ENCODE measurements around the gene GATA3.

DNA sequence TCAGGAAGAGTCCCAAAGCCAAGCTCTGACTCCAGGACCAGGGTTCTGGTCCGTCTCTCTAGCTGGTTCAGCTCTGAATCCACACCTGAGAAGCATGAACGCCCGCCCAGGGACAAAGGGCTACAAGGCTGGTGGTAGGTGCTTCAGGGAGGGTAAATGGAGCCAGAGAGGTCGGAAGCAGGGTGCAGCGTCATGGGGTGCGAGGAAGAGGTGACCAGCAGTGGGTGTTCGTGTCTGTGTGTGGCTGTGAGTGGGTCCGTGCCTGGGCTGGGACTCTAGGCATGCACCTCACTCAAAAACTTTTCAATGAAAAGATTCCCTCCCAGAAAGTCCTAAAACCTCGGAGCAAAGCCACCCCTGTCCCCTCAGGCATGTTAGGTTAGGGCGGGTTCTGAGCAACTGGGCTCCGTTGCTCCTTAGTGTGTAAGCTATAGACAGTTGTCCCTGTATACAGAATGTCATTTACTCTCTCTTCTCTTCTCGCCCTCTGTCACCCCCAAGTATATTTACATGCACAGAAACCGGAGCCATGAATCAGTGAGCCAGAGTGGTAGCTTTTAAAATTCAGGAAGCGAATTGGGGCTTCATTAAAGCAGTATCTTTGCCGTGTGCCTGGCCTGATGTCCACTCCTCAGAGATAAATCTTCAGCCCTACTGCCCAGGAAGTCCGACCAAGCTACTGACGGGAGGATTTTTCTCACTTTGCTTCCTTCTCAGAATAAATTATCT lies 12.3 kb upstream of the GATA3 start:
- TF ChIP-seq ZFP36 (IDR thresholded peaks at IDR 0.05; ENCODE audit: low read depth, low read length, partially characterized antibody) (no peak), FOXM1 (IDR thresholded peaks at IDR 0.05; ENCODE audit: low read depth) (no peak), FOXM1 (CRISPR knock-in tag; IDR thresholded peaks at IDR 0.05; ENCODE audit: low read depth) (no peak), ZNF274 (IDR thresholded peaks at IDR 0.05; ENCODE audit: borderline replicate concordance, low read depth, low read length) (no peak), POLR2AphosphoS5 (IDR thresholded peaks at IDR 0.05; ENCODE audit: control insufficient read depth, insufficient read depth, low read depth, low read length) (no peak), RCOR1 (IDR thresholded peaks at IDR 0.05; ENCODE audit: borderline replicate concordance in 1 of 2, low read depth in 2 of 2, low read length in 2 of 2) (no peak), L3MBTL2 (IDR thresholded peaks at IDR 0.05) (no peak)
- TF ChIP-seq, protein P1, sequence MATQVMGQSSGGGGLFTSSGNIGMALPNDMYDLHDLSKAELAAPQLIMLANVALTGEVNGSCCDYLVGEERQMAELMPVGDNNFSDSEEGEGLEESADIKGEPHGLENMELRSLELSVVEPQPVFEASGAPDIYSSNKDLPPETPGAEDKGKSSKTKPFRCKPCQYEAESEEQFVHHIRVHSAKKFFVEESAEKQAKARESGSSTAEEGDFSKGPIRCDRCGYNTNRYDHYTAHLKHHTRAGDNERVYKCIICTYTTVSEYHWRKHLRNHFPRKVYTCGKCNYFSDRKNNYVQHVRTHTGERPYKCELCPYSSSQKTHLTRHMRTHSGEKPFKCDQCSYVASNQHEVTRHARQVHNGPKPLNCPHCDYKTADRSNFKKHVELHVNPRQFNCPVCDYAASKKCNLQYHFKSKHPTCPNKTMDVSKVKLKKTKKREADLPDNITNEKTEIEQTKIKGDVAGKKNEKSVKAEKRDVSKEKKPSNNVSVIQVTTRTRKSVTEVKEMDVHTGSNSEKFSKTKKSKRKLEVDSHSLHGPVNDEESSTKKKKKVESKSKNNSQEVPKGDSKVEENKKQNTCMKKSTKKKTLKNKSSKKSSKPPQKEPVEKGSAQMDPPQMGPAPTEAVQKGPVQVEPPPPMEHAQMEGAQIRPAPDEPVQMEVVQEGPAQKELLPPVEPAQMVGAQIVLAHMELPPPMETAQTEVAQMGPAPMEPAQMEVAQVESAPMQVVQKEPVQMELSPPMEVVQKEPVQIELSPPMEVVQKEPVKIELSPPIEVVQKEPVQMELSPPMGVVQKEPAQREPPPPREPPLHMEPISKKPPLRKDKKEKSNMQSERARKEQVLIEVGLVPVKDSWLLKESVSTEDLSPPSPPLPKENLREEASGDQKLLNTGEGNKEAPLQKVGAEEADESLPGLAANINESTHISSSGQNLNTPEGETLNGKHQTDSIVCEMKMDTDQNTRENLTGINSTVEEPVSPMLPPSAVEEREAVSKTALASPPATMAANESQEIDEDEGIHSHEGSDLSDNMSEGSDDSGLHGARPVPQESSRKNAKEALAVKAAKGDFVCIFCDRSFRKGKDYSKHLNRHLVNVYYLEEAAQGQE (IDR thresholded peaks at IDR 0.05; ENCODE audit: borderline replicate concordance): no peak
- TF ChIP-seq, protein P1 (CRISPR knock-in tag; IDR thresholded peaks at IDR 0.05; ENCODE audit: low read depth): no peak
- TF ChIP-seq, protein P2, sequence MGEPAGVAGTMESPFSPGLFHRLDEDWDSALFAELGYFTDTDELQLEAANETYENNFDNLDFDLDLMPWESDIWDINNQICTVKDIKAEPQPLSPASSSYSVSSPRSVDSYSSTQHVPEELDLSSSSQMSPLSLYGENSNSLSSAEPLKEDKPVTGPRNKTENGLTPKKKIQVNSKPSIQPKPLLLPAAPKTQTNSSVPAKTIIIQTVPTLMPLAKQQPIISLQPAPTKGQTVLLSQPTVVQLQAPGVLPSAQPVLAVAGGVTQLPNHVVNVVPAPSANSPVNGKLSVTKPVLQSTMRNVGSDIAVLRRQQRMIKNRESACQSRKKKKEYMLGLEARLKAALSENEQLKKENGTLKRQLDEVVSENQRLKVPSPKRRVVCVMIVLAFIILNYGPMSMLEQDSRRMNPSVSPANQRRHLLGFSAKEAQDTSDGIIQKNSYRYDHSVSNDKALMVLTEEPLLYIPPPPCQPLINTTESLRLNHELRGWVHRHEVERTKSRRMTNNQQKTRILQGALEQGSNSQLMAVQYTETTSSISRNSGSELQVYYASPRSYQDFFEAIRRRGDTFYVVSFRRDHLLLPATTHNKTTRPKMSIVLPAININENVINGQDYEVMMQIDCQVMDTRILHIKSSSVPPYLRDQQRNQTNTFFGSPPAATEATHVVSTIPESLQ (CRISPR knock-in tag; IDR thresholded peaks at IDR 0.05): no peak
